NCI-H2227 (cell line): ENCODE data around the gene EYA2.
"Not testable (repeated sequence)": the region's sequence is repeated elsewhere in the genome, so short reads cannot be mapped to it uniquely, and the experiment has no call there.

Experiments used
- DNase-seq: peaks from one replicate; lab custom pipeline; 2025; ENCODE audit not compliant: unreplicated experiment; lab: John Stamatoyannopoulos, UW

The EYA2 gene

DNA sequence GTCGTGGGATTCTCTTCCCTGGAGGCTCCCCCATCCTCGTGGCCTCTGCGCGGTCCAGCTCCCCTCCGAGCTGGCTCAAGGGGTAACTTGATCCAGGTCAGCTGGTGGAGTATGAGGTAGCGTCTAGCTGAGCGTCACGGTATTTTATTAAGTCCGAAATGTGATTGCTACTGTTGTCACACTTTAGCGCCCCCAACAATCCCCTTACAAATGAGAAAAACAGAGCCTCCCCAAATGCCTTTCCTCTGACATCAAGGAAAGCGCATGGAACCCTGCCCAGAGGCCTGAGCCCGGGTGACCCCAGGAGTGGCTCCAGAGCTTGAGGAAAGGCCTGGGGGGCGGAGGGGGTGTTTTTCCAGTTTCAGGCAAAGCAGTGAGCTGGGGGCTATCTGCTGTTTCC lies 269.5 kb downstream of the EYA2 start:
- DNase-seq, result no peak

- DNase-seq, result no peak
Observed at GRCh38 chr20:47165376-47165865, 270.8 kb downstream of the EYA2 start.

DNA sequence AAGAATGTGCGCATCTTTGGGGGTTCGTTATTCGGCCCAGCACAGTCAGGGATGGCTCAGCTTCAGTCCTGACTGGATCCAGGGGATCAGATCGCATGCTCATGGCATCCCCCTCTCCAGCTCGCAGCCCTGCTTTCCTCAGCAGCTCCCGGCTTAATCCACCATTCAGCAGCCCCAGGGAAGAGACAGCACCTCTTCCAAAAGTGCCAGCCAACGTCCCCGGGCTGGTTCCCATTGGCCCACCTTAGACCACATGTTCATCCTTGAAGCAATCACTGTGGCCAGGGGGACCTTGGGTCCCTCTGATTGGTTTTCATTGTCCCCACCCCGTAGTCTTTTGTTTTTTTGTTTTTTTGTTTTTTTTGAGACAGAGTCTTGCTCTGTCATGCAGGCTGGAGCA lies 273.2 kb downstream of the EYA2 start:
- no peak for DNase-seq

DNA sequence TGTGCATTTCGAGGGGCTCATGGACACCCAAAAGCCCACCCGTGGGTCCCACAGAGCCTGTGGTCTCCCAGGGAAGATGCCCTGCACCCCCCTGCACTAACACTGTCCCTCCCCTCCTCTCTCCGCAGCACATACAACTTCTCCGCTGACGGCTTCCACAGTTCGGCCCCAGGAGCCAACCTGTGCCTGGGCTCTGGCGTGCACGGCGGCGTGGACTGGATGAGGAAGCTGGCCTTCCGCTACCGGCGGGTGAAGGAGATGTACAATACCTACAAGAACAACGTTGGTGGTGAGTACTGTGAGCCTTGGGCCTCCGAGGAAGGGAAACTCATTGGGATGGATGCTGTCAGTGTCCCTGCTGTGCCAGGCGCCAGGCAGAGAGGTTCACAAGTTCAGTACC lies 277.9 kb downstream of the EYA2 start:
- no peak for DNase-seq

DNA sequence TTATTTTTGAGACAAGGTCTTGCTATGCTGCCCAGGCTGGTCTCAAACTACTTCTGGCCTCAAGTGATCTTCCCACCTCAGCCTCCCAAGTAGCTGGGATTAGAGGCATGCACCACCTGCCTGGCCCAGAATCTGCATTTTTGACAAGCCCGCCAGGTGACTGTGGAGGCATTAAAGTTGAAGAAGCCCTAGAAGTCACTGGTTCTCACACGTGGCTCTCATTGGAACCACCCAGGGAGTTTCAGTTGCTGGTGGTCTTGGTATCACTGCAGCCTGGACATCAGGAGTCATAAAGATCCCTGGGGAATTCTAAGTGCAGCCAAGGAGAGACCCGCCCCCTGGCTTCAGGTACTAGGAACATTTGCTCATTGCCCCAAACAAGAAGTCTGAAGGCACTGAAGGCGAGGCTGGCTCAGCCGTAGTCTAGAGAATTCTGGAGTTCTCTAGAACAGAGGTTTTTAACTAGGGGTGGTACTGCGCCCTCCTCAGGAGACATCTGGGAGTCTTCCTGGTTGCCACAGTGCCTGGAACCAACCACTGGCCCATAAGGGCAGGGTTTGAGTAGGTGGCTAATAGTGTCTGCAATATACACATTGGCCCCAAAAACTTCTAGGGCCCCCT lies 279.1 kb downstream of the EYA2 start:
- no peak for DNase-seq

DNA sequence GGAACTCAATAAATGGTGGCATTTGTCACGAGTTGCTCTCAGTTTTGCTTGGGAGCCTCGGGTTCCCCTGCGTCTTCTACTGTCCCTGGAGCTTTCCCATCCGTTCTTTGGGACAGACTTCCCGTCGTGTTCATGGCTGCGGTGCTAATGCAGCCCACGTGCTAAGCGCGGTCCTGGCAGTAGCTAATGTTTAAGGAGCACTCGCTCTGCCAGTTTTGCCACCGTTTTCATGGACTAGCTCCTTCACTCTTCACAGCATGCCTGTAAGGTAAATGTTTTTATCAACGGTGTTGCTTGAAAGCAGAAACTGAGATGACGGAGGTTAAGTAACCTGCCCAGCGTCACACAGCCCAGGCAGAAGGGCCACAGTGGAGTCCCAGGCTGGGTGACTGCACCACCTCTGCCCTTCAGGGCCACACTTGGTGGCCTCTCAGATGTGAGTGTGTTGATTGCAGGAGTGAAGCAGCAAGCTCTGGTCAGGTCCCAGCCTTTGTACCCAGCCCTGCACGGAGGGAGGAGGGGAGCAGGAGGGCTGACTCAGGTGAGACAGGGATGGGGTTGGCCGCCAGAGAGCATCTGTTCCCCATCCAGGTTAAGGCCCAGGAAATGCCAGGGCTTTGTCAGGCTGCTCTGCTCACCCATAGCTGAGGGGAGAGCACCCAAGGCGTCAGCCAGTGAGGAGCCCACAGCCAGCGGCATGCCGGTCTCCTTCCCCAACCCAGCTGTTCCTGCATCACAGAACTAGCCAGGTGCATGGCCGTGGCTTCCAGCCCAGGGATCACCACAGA lies 280.0 kb downstream of the EYA2 start:
- no peak for DNase-seq

- DNase-seq, result peak; percentile 20
Observed at GRCh38 chr20:47175493-47175892, 280.9 kb downstream of the EYA2 start.

GRCh38 chr20:47176217-47176616 lies 281.6 kb downstream of the EYA2 start:
- not testable (repeated sequence) for DNase-seq

DNA sequence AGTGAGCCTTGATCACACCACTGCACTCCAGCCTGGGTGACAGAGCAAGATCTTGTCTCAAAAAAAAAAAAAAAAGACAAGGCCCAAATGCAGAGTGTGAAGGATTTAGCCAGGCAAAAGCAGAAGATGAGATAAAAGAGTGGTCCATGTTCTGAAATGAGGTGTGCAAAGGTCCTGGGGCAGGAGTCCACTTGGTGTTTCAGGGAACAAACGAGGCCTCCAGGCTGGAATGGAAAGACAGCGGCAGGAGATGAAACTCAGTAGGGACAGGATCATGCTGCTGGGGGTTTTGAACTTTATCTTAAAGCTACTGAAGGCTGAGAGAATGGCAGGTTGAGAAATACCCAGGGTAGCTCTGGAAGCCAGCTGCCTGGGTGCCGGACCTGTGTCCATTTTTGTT lies 283.6 kb downstream of the EYA2 start:
- no peak for DNase-seq

GRCh38 chr20:47178851-47179250 lies 284.2 kb downstream of the EYA2 start:
- DNase-seq, result no peak

DNA sequence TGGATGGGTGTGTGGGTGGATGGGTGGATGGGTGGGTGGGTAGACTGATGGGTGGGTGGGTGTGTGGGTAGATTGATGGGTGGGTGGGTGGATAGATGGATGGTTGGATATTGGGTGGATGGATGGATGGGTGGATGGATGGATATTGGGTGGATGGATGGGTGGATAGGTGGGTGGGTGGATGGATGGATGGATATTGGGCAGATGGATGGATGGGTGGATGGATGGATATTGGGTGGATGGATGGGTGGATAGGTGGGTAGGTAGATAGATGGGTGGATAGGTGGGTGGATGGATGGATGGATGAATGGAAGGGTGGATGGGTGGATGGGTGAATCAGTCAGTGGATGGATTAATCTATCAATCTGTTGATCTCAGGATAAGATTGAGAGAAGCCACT lies 284.6 kb downstream of the EYA2 start:
- DNase-seq, result no peak

GRCh38 chr20:47181056-47181862 lies 286.6 kb downstream of the EYA2 start:
- DNase-seq, result peak; percentile 59

GRCh38 chr20:47183367-47183766 lies 288.7 kb downstream of the EYA2 start:
- DNase-seq, result no peak

- DNase-seq, result no peak
Observed at GRCh38 chr20:47187450-47188195, 293.0 kb downstream of the EYA2 start.

- DNase-seq, result no peak
Observed at GRCh38 chr20:47188540-47188939, 293.9 kb downstream of the EYA2 start.

DNA sequence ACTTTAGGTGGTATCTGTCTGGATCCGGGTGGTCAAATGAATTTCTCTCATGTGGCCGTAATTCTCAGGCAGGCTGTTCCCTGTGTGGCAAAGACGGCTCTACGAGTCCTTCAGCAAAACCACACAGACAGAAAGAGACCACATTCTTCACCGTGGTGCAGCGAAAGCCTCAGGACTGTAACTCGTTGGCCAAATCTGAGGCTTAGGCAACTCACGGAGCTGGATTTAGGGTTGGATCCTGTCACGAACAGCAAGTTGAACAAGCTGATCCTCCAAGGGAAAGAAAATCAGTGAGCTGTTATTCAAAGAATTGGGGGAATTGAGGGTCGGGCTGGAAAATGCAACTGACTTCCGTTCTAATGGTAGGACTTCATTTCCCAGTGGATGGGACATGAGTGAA lies 294.4 kb downstream of the EYA2 start:
- DNase-seq, result no peak

DNA sequence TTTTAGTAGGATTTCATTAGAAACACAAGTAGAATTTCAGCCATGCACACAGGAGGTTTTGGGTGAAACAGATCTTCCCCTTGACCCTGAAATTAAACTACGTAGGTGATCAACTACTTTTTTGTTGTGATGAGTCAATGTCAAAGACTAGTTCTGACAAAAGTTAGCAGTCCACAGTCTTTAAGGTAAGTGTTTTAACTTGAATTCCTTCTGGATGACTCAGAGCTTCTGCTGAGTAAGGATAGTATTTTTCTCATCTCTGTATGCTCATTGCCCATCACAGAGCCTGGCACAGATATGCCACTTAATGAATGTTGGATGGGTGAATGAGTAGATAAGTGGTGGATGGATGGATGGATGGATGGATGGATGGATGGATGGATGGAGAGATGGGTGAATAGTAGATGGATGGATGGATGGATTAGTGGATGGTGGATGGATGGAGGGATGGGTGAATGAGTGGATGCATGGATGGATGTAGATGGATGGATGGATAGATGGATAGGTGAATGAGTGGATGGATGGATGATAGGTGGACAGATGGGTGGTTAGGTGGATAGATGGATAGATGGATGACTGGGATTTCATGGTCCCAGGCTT lies 296.5 kb downstream of the EYA2 start:
- DNase-seq, result no peak

GRCh38 chr20:47191956-47192355 lies 297.3 kb downstream of the EYA2 start:
- DNase-seq, result no peak

GRCh38 chr20:47195573-47195972 lies 300.9 kb downstream of the EYA2 start:
- DNase-seq, result no peak
